ENCODE measurements around the gene MAP2K1. TPM values are rescaled to one million over a fixed set of nuclear protein-coding genes. Genes with fewer than 3 reads are reported as not detected.
"Not testable (repeated sequence)": the region's sequence is repeated elsewhere in the genome, so short reads cannot be mapped to it uniquely, and the experiment has no call there.

MAP2K1 gene
- 10 to 100 TPM; 48.4 to 55.6 (median 52.5) TPM for polyA plus RNA-seq (ENCODE audit: insufficient read length in 4 of 4)

- peak; percentile 93 to 95 (median 94) for DNase-seq (ENCODE audit: low read depth in 4 of 4, low spot score in 3 of 4)
Measured at GRCh38 chr15:66386204-66387123, at the start of gene MAP2K1. MAP2K1 (plus strand) TSS chr15:66386912; CDS start chr15:66387348, 436 bp downstream.

- not testable (repeated sequence) for DNase-seq (ENCODE audit: low read depth in 4 of 4, low spot score in 3 of 4)
Measured at GRCh38 chr15:66348530-66348929, 38.2 kb upstream of the MAP2K1 start.

GRCh38 chr15:66356077-66356358 lies 30.7 kb upstream of the MAP2K1 start:
- DNase-seq (ENCODE audit: low read depth in 4 of 4, low spot score in 3 of 4) = no peak

GRCh38 chr15:66356359-66357236 lies 30.1 kb upstream of the MAP2K1 start, which contains the start of gene TIPIN:
TIPIN (minus strand) TSS chr15:66356685; CDS start chr15:66352947, 3,738 bp downstream.
- DNase-seq (ENCODE audit: low read depth in 4 of 4, low spot score in 3 of 4) = peak; percentile 80 to 91 (median 88)

- no peak for DNase-seq (ENCODE audit: low read depth in 4 of 4, low spot score in 3 of 4)
Measured at GRCh38 chr15:66359740-66360139, 27.0 kb upstream of the MAP2K1 start.

GRCh38 chr15:66361745-66362460 lies 24.8 kb upstream of the MAP2K1 start:
- not testable (repeated sequence) for DNase-seq (ENCODE audit: low read depth in 4 of 4, low spot score in 3 of 4)

- no peak for DNase-seq (ENCODE audit: low read depth in 4 of 4, low spot score in 3 of 4)
Measured at GRCh38 chr15:66362776-66363175, 23.9 kb upstream of the MAP2K1 start.

- no peak for DNase-seq (ENCODE audit: low read depth in 4 of 4, low spot score in 3 of 4)
Measured at GRCh38 chr15:66364944-66365528, 21.7 kb upstream of the MAP2K1 start.

- no peak for DNase-seq (ENCODE audit: low read depth in 4 of 4, low spot score in 3 of 4)
Measured at GRCh38 chr15:66369773-66370651, 16.7 kb upstream of the MAP2K1 start.

- no peak for DNase-seq (ENCODE audit: low read depth in 4 of 4, low spot score in 3 of 4)
Measured at GRCh38 chr15:66374179-66374578, 12.5 kb upstream of the MAP2K1 start.

- no peak for DNase-seq (ENCODE audit: low read depth in 4 of 4, low spot score in 3 of 4)
Measured at GRCh38 chr15:66378814-66379430, 7.8 kb upstream of the MAP2K1 start.

- DNase-seq (ENCODE audit: low read depth in 4 of 4, low spot score in 3 of 4) = not testable (repeated sequence)
Measured at GRCh38 chr15:66381376-66381775, 5.3 kb upstream of the MAP2K1 start.

GRCh38 chr15:66387163-66388042 lies 691 bp downstream of the MAP2K1 start:
- DNase-seq (ENCODE audit: low read depth in 4 of 4, low spot score in 3 of 4) = peak in 1 of 4 donors; percentile 27

GRCh38 chr15:66388043-66388363 lies 1.3 kb downstream of the MAP2K1 start:
- DNase-seq (ENCODE audit: low read depth in 4 of 4, low spot score in 3 of 4) = no peak

- DNase-seq (ENCODE audit: low read depth in 4 of 4, low spot score in 3 of 4) = no peak
Measured at GRCh38 chr15:66388576-66388975, 1.9 kb downstream of the MAP2K1 start.

- no peak for DNase-seq (ENCODE audit: low read depth in 4 of 4, low spot score in 3 of 4)
Measured at GRCh38 chr15:66389098-66389858, 2.6 kb downstream of the MAP2K1 start.

- no peak for DNase-seq (ENCODE audit: low read depth in 4 of 4, low spot score in 3 of 4)
Measured at GRCh38 chr15:66389859-66390381, 3.2 kb downstream of the MAP2K1 start.

Measured in left renal pelvis (tissue), 4 donors.